Hepatocyte (in vitro differentiated cells): ENCODE results near the gene NR3C2. TPM values are rescaled to one million over a fixed set of nuclear protein-coding genes. Genes with fewer than 3 reads are reported as not detected.

Experiments
- DNase-seq: peaks from one replicate; pipeline ENCODE4 v3.0.0-alpha.2; 2016; ENCODE audit warnings: low spot score
- H2AFZ ChIP-seq: fragments of 200-600 bp; sonication (generic); 2 replicates; pipeline ENCODE4 v1.6.0; 2016; ENCODE audit warnings: antibody characterized with exemption, mild to moderate bottlenecking
- H3K27ac ChIP-seq: fragments of 200-600 bp; sonication (generic); 2 replicates; pipeline ENCODE4 v1.5.1; 2016; ENCODE audit warnings: mild to moderate bottlenecking
- H3K27me3 ChIP-seq: fragments of 200-600 bp; sonication (generic); 2 replicates; pipeline ENCODE4 v1.6.1; 2016
- H3K36me3 ChIP-seq: fragments of 200-600 bp; sonication (generic); replicated peaks from 2 replicates; pipeline ENCODE4 v1.5.1; 2016; ENCODE audit warnings: low read depth; ENCODE audit not compliant: insufficient read depth
- H3K4me1 ChIP-seq: fragments of 200-600 bp; sonication (generic); 2 replicates; pipeline ENCODE4 v1.5.1; 2016; ENCODE audit warnings: mild to moderate bottlenecking, moderate library complexity; ENCODE audit not compliant: insufficient read depth
- H3K4me2 ChIP-seq: fragments of 200-600 bp; sonication (generic); 2 replicates; pipeline ENCODE4 v1.6.0; 2016
- H3K4me3 ChIP-seq: fragments of 200-600 bp; sonication (generic); 2 replicates; pipeline ENCODE4 v1.5.1; 2016; ENCODE audit warnings: mild to moderate bottlenecking
- H3K79me2 ChIP-seq: fragments of 200-600 bp; sonication (generic); 2 replicates; pipeline ENCODE4 v1.6.0; 2017; ENCODE audit warnings: mild to moderate bottlenecking
- H3K9me2 ChIP-seq: fragments of 200-600 bp; sonication (generic); replicated peaks from 2 replicates; pipeline ENCODE4 v1.6.0; 2017; ENCODE audit warnings: mild to moderate bottlenecking; ENCODE audit not compliant: insufficient read depth
- H3K9me3 ChIP-seq: fragments of 200-600 bp; sonication (generic); 2 replicates; pipeline ENCODE4 v1.5.1; 2016; ENCODE audit warnings: low read depth, mild to moderate bottlenecking
- H4K20me1 ChIP-seq: fragments of 200-600 bp; sonication (generic); 2 replicates; pipeline ENCODE4 v1.6.0; 2016; ENCODE audit warnings: mild to moderate bottlenecking; ENCODE audit not compliant: insufficient read depth, poor library complexity, severe bottlenecking
- CTCF ChIP-seq: fragments of 200-600 bp; sonication (generic); IDR thresholded peaks from 2 replicates; pipeline ENCODE4 v1.5.1; 2016; ENCODE audit warnings: antibody characterized with exemption, mild to moderate bottlenecking; ENCODE audit not compliant: poor library complexity
- EZH2 ChIP-seq: fragments of 200-600 bp; sonication (generic); IDR thresholded peaks from 2 replicates; pipeline ENCODE4 v1.6.1; 2016; ENCODE audit warnings: antibody characterized with exemption, mild to moderate bottlenecking, borderline replicate concordance
- EZH2phosphoT487 ChIP-seq: fragments of 200-600 bp; sonication (generic); IDR thresholded peaks from one replicate; pipeline ENCODE4 v1.6.1; 2018; ENCODE audit warnings: antibody characterized with exemption, mild to moderate bottlenecking, low read depth, moderate library complexity; ENCODE audit not compliant: unreplicated experiment, severe bottlenecking
- WGBS: methylation state at CpG from one replicate; pipeline ENCODE4 v1.1.6; 2016; ENCODE audit warnings: low lambda C conversion rate; ENCODE audit errors: missing lambda C conversion rate; 5-methylcytosine and 5-hydroxymethylcytosine counted together
- polyA plus RNA-seq: library from polyadenylated mRNA; unstranded; fragments of >200 nt; fragmentation: Nextera tagmentation; extraction: Ambion mirVana; gene quantifications from 2 replicates; pipeline ENCODE4 v1.2.1, GENCODE V29; 2016
- total RNA-seq: library from RNA; depleted of rRNA; stranded (reverse); fragments of >200 nt; gene quantifications from 2 replicates; pipeline ENCODE4 v1.2.3, GENCODE V29; 2014

Gene NR3C2
- total and polyA plus RNA-seq, 2 experiments from 2014 or later: 2.3 to 7.1 TPM

- Histone ChIP-seq H3K36me3 (no peaks in the 10 kb centered on the region), H3K9me2 (no peaks in the 10 kb centered on the region), H3K27me3 (peaks cover 17% of the 10 kb centered on the region), H3K9me3 (no peaks in the 10 kb centered on the region), H3K27ac (no peak overlapping the region), H4K20me1 (no peaks in the 10 kb centered on the region), H3K4me1 (no peaks in the 10 kb centered on the region), H2AFZ (no peak overlapping the region), H3K4me2 (no peak overlapping the region), H3K79me2 (no peaks in the 10 kb centered on the region), H3K4me3 (no peak overlapping the region)
- WGBS: 94% methylated on average over 1 of the region's 1 CpG
- no peak for DNase-seq
- TF ChIP-seq EZH2 (no peak), CTCF (no peak)
Measured at GRCh38 chr4:148452970-148453369, 10.8 kb upstream of the NR3C2 start.

- H3K9me2 ChIP-seq: no peaks in the 10 kb centered on the region
- H3K36me3 ChIP-seq: no peaks in the 10 kb centered on the region
- H3K4me1 ChIP-seq: no peaks in the 10 kb centered on the region
- H3K27ac ChIP-seq: no peak overlapping the region
- H3K4me2 ChIP-seq: no peak overlapping the region
- H3K9me3 ChIP-seq: no peaks in the 10 kb centered on the region
- H3K27me3 ChIP-seq: peaks cover 41% of the 10 kb centered on the region
- no peak for DNase-seq
- H3K4me3 ChIP-seq: no peak overlapping the region
- H2AFZ ChIP-seq: no peak overlapping the region
- no peaks in the 10 kb centered on the region for H3K79me2 ChIP-seq
- TF ChIP-seq CTCF (no peak), EZH2 (no peak)
- H4K20me1 ChIP-seq: no peaks in the 10 kb centered on the region
- 73% methylated on average over 2 of the region's 2 CpGs for WGBS
Measured at GRCh38 chr4:148449921-148450320, 7.7 kb upstream of the NR3C2 start.

- Histone ChIP-seq H3K4me3 (no peak overlapping the region), H3K4me2 (no peak overlapping the region), H3K9me3 (no peaks in the 10 kb centered on the region), H2AFZ (no peak overlapping the region), H3K9me2 (no peaks in the 10 kb centered on the region), H3K27me3 (peaks cover 50% of the 10 kb centered on the region), H4K20me1 (no peaks in the 10 kb centered on the region), H3K36me3 (no peaks in the 10 kb centered on the region), H3K27ac (no peak overlapping the region), H3K4me1 (no peaks in the 10 kb centered on the region), H3K79me2 (no peaks in the 10 kb centered on the region)
- DNase-seq: no peak
- TF ChIP-seq EZH2phosphoT487 (no peak), EZH2 (no peak), CTCF (no peak)
Measured at GRCh38 chr4:148448141-148448540, 5.9 kb upstream of the NR3C2 start.

GRCh38 chr4:148447681-148448080, 5.5 kb upstream of the NR3C2 start:
- Histone ChIP-seq H3K27me3 (peaks cover 50% of the 10 kb centered on the region), H3K4me1 (no peaks in the 10 kb centered on the region), H3K4me2 (no peak overlapping the region), H3K27ac (no peak overlapping the region), H3K4me3 (no peak overlapping the region), H3K36me3 (no peaks in the 10 kb centered on the region), H3K9me2 (no peaks in the 10 kb centered on the region), H2AFZ (no peak overlapping the region), H4K20me1 (no peaks in the 10 kb centered on the region), H3K79me2 (no peaks in the 10 kb centered on the region), H3K9me3 (no peaks in the 10 kb centered on the region)
- no peak for DNase-seq
- TF ChIP-seq EZH2phosphoT487: no peak
- TF ChIP-seq CTCF: no peak
- TF ChIP-seq EZH2: no peak
- 31% methylated on average over 8 of the region's 8 CpGs for WGBS
